CD4-positive, CD25-positive, alpha-beta regulatory T cell (primary cell): ENCODE measurements around the gene SMTNL1. TPM values are rescaled to one million over a fixed set of nuclear protein-coding genes. Genes with fewer than 3 reads are reported as not detected.

Source experiments
- polyA plus RNA-seq, 4 donors: library from polyadenylated mRNA; unstranded; fragments of 300-500 nt; fragmentation: Illumina TruSeq; gene quantifications; one replicate each; pipeline ENCODE4 v1.2.3, GENCODE V29; 2021
- total RNA-seq: library from RNA; stranded (reverse); gene quantifications from one replicate; pipeline ENCODE4 v1.2.3, GENCODE V29; 2022

The SMTNL1 gene
- total and polyA plus RNA-seq, 5 donors from 2014 or later = 0.21 to 0.36 TPM; not detected in 3

Other genes with a start within 250 kb of the SMTNL1 start
- 16.3 TPM for gene TNKS1BP1, start 212.6 kb upstream of the SMTNL1 start, total RNA-seq
- gene TNKS1BP1, start 212.6 kb upstream of the SMTNL1 start, polyA plus RNA-seq = 1 to 10 TPM; 1.5 to 4.5 (median 2.0) TPM
- 54.6 TPM for gene SSRP1, start 201.7 kb upstream of the SMTNL1 start, total RNA-seq
- gene SSRP1, start 201.7 kb upstream of the SMTNL1 start, polyA plus RNA-seq = 10 to 100 TPM; 20.5 to 29.5 (median 27.2) TPM
- gene P2RX3, start 199.2 kb upstream of the SMTNL1 start, total RNA-seq = not detected
- gene P2RX3, start 199.2 kb upstream of the SMTNL1 start, polyA plus RNA-seq = not detected
- gene PRG3, start 156.4 kb upstream of the SMTNL1 start, total RNA-seq = not detected
- gene PRG3, start 156.4 kb upstream of the SMTNL1 start, polyA plus RNA-seq = not detected
- not detected for gene PRG2, start 146.9 kb upstream of the SMTNL1 start, total RNA-seq
- gene PRG2, start 146.9 kb upstream of the SMTNL1 start, polyA plus RNA-seq = under 1 TPM in 1 of 4 donors, not detected in 3; 0.13 TPM
- 19.1 TPM for gene SLC43A3, start 110.5 kb upstream of the SMTNL1 start, total RNA-seq
- 10 to 100 TPM; 21.6 to 36.9 (median 27.3) TPM for gene SLC43A3, start 110.5 kb upstream of the SMTNL1 start, polyA plus RNA-seq
- not detected for gene RTN4RL2, start 77.1 kb upstream of the SMTNL1 start, total RNA-seq
- gene RTN4RL2, start 77.1 kb upstream of the SMTNL1 start, polyA plus RNA-seq = under 1 TPM in 1 of 4 donors, not detected in 3; 0.11 TPM
- 12.8 TPM for gene SLC43A1, start 21.9 kb upstream of the SMTNL1 start, total RNA-seq
- gene SLC43A1, start 21.9 kb upstream of the SMTNL1 start, polyA plus RNA-seq = 10 to 100 TPM; 22.9 to 29.9 (median 26.2) TPM
- 21.2 TPM for gene TIMM10, start 6.8 kb upstream of the SMTNL1 start, total RNA-seq
- 10 to 100 TPM; 52.1 to 84.7 (median 65.7) TPM for gene TIMM10, start 6.8 kb upstream of the SMTNL1 start, polyA plus RNA-seq
- gene UBE2L6, start 30.1 kb downstream of the SMTNL1 start, total RNA-seq = 103 TPM
- gene UBE2L6, start 30.1 kb downstream of the SMTNL1 start, polyA plus RNA-seq = 100 to 1,000 TPM; 277 to 406 (median 320) TPM
- 1.1 TPM for gene SERPING1, start 60.1 kb downstream of the SMTNL1 start, total RNA-seq
- not detected for gene SERPING1, start 60.1 kb downstream of the SMTNL1 start, polyA plus RNA-seq
- 0.99 TPM for gene YPEL4, start 112.3 kb downstream of the SMTNL1 start, total RNA-seq
- under 1 TPM in 2 of 4 donors, not detected in 2; 0.13 to 0.41 TPM for gene YPEL4, start 112.3 kb downstream of the SMTNL1 start, polyA plus RNA-seq
- gene CLP1, start 120.2 kb downstream of the SMTNL1 start, total RNA-seq = 18.2 TPM
- 10 to 100 TPM; 12.6 to 16.9 (median 13.6) TPM for gene CLP1, start 120.2 kb downstream of the SMTNL1 start, polyA plus RNA-seq
- 49.8 TPM for gene ZDHHC5, start 130.5 kb downstream of the SMTNL1 start, total RNA-seq
- gene ZDHHC5, start 130.5 kb downstream of the SMTNL1 start, polyA plus RNA-seq = 10 to 100 TPM; 32.1 to 38.0 (median 33.9) TPM
- 13.7 TPM for gene MED19, start 174.6 kb downstream of the SMTNL1 start, total RNA-seq
- gene MED19, start 174.6 kb downstream of the SMTNL1 start, polyA plus RNA-seq = 10 to 100 TPM; 15.3 to 22.6 (median 20.8) TPM
- gene TMX2, start 175.0 kb downstream of the SMTNL1 start, total RNA-seq = 33.3 TPM
- gene TMX2, start 175.0 kb downstream of the SMTNL1 start, polyA plus RNA-seq = 10 to 100 TPM; 63.2 to 92.4 (median 72.8) TPM
- gene SELENOH, start 203.9 kb downstream of the SMTNL1 start, total RNA-seq = 68.6 TPM
- 100 to 1,000 TPM; 205 to 248 (median 214) TPM for gene SELENOH, start 203.9 kb downstream of the SMTNL1 start, polyA plus RNA-seq
- not detected for gene BTBD18, start 214.2 kb downstream of the SMTNL1 start, total RNA-seq
- under 1 TPM; 0.20 to 0.61 (median 0.52) TPM for gene BTBD18, start 214.2 kb downstream of the SMTNL1 start, polyA plus RNA-seq
- gene CTNND1, start 224.2 kb downstream of the SMTNL1 start, total RNA-seq = 19.4 TPM
- 1 to 10 TPM in 3 of 4 donors, under 1 TPM in 1; 0.53 to 4.4 (median 2.0) TPM for gene CTNND1, start 224.2 kb downstream of the SMTNL1 start, polyA plus RNA-seq